Measurements from ENCODE around the gene DSCAML1.

GRCh38 chr11:117424781-117425180, 372.2 kb downstream of the DSCAML1 start:
- TF ChIP-seq JUN (CRISPR knock-in tag; IDR thresholded peaks at IDR 0.05): no peak
- no peak for TF ChIP-seq ELF4 (CRISPR knock-in tag; IDR thresholded peaks at IDR 0.05; ENCODE audit: low read depth)
- no peak for TF ChIP-seq CTCF (IDR thresholded peaks at IDR 0.05)
- no peak for TF ChIP-seq SP1 (CRISPR knock-in tag; conservative IDR thresholded peaks at IDR 0.05)
- TF ChIP-seq FOXP1 (CRISPR knock-in tag; IDR thresholded peaks at IDR 0.05; ENCODE audit: borderline replicate concordance): no peak
- TF ChIP-seq, protein P1, sequence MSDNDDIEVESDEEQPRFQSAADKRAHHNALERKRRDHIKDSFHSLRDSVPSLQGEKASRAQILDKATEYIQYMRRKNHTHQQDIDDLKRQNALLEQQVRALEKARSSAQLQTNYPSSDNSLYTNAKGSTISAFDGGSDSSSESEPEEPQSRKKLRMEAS (CRISPR knock-in tag; IDR thresholded peaks at IDR 0.05): no peak
- TF ChIP-seq CREM (CRISPR knock-in tag; IDR thresholded peaks at IDR 0.05): no peak
- TF ChIP-seq CREB1 (CRISPR knock-in tag; IDR thresholded peaks at IDR 0.05): no peak
- no peak for TF ChIP-seq CBFB (CRISPR knock-in tag; IDR thresholded peaks at IDR 0.05; ENCODE audit: low read depth)
- TF ChIP-seq USF2 (CRISPR knock-in tag; IDR thresholded peaks at IDR 0.05): no peak
